HG02571 (cell line): ENCODE data around the gene SDR39U1.

ENCODE experiments used
- ATAC-seq: cut with Tn5 transposase; IDR thresholded peaks from one replicate; pipeline ENCODE4 v1.9.1; 2021; ENCODE audit warnings: mild to moderate bottlenecking, moderate library complexity; ENCODE audit not compliant: unreplicated experiment

The SDR39U1 gene

GRCh38 chr14:24392325-24393091 is 50.1 kb downstream of the SDR39U1 start:
- ATAC-seq = no peak

- no peak for ATAC-seq
Observed at GRCh38 chr14:24390701-24391468, 51.7 kb downstream of the SDR39U1 start.
